HG03095 (cell line): ENCODE results near the gene MFAP5.
"Not testable (repeated sequence)": the region's sequence is repeated elsewhere in the genome, so short reads cannot be mapped to it uniquely, and the experiment has no call there.

Source experiments
- ATAC-seq: cut with Tn5 transposase; IDR thresholded peaks from one replicate; pipeline ENCODE4 v1.9.1; 2021; ENCODE audit warnings: moderate library complexity; ENCODE audit not compliant: unreplicated experiment

MFAP5 gene

DNA sequence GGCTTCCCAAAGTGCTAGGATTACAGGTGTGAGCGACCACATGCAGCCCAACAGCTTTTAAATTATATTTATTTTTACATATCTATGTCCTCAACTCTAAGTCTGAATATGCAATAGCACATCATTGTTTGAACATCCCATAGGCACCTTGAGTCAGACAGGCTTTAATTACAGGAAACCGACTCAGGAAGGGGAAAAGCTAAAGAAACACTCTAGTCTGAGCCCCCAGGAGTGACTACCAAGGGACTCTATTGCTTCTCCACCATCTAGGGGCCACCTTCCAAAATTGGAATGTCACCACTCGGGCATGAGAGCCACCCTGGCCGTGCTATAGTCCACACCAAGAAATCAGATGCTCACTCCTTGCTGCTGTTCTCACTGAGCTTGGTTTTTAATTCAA, 14.0 kb upstream of the MFAP5 start:
- ATAC-seq: no peak

DNA sequence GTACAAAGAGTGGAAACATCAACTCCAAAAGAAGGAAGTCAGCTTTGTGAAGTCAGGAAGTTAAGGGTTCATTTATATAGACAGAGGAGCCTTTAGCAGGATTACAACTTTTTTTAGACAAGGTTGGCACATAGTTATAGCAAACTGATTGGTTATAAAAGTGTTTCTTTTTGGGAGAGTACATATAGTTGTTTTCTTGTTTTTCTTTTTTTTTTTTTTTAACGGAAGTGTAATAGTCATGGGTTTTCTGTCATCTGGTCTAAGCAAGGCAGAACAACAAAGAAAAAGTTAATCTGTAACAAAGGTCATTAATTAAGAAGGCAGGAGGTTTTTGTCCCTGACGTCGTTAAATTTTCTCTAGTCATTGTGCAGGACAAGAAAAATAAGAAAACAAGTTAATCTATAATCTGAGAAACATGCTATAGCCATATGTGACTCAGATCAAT, 13.0 kb upstream of the MFAP5 start:
- no peak for ATAC-seq

DNA sequence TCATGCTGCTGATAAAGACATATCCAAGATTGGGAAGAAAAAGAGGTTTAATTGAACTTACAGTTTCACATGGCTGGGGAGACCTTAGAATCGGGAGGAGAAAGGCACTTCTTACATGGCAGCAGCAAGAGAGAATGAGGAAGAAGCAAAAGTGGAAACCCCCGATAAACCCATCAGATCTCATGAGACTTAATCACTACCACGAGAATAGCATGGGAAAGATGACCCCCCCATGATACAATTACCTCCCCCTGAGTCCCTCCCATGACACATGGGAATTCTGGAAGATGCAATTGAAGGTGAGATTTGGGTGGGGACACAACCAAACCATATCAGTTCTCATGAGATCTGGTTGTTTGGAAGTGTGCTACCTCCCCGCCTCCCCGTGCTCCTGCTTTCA, 9.8 kb upstream of the MFAP5 start:
- no peak for ATAC-seq

DNA sequence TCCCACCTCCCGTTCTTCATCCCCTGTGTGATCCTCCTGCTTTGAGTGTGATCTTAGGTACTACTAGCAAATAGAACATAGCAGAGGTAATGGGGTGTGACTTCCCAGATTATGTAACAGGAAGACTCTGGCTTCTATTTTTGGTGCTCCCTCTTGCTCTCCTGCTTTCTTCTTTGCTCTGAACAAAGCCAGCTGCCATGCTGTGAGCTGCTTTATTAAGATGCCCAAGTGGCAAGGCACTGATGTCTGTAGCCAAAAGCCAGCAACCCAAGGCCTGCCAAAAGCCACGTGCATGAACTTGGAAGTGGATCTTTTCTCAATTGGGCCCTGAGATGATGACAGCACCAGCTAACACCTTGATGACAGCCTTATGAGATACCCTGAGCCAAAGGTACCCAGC, 5.8 kb upstream of the MFAP5 start:
- ATAC-seq: no peak

DNA sequence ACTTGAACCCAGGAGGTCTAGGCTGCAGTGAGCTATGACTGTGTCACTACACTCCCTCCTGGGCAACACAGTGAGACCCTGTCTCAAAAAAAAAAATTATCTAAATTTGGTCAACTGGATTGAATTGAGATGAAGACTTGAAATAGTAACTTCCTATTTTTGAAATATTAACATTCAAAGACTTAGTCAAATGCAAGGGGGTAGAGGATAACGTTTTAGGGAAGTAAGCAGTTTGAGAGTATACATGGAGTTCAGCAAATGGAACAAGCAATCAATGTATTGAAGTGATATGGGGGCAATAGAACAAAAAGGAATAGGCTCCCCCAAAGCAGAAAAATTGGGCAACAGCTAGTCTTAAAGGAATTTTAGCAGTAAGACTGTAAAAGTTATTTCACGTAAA, 4.6 kb upstream of the MFAP5 start:
- no peak for ATAC-seq

DNA sequence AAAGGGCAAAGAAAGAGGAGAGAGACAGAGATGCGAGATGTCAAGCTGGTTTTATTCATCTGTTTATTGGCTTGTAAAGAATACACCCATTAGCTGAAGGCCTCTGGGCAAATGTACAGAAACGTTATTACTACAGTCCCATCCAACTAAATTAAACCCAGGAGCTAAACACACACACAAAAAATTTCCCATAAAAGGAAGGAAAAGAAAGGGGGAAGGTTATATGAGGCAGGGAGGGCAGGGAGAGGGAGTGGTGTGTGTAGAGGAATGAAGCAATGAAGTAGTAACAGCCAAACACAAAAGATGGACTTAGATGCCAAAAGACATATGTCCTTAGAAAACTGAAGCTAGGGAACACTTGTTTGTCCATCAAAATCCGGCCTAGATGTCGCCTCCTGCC, 3.1 kb upstream of the MFAP5 start:
- ATAC-seq: no peak

DNA sequence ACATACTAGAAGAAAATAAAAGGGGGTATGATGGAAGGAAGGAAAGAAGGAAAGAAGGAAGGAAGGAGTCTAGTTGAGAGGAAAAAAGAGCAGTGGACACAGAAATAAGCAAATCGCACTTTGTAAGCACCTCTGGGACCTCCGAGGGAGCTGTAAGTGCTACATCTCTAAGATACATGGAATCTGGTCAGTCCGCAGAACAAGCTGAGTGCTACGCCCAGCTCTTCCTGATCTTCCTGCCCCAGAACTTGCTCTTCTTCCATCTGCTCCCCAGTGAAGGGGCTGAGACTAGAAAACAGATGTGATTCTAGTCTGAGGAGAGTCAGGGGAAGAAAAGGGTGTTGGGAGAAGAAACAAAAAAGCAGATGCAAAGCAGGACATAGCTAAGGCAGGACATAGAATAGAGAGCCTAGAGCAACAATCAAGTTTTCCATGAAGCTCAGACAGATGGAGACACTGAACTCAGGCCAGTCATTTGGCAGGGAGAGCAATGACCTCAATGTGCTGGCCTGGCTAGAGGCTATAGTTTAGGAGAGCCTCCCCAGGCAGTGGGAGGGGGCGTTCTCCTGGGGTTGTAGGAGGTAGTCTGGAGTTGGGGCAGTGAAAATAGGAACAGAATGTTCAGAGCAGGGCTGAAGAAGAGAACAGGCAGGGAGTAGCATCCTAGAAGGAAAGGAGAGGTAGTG, 1.7 kb upstream of the MFAP5 start:
- ATAC-seq: no peak

DNA sequence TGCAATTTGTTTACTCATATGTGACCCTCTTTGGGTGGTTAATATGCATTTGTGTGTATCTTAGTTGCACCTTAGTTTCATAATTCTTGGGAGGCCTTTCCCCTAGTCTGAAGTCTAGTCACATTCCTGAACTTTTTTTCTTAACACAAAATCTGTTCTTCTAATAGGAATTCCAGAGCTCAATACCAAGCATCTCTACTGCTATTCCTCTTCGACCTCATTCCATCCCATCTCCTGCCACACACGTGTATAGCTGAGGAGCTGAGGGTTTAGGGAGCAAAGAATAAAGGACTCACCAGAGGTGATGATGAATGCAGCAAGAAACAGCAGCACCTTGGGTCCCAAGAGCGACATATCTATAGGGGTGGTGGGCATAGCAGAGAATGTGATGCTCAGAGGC, 875 bp downstream of the MFAP5 start:
- ATAC-seq: no peak

DNA sequence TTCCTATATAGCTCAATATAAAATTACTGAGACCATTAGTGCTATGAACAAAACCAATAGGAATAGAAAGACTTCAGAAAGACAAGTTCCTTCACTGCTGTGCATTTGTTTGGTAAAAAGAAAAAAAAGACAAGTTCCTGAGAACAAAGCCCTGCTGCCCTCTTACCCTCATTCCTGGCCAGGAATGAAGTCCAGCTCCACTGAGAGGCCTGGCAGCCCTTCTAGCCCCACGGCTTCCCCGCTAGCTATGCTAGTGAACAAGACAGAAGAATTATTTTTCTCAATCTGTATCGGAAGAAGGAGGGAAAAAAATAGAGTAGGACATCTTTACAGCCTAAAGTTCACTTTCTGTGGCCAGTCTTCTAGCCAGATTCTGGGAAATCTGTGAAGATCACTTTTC, 1.6 kb downstream of the MFAP5 start:
- no peak for ATAC-seq

DNA sequence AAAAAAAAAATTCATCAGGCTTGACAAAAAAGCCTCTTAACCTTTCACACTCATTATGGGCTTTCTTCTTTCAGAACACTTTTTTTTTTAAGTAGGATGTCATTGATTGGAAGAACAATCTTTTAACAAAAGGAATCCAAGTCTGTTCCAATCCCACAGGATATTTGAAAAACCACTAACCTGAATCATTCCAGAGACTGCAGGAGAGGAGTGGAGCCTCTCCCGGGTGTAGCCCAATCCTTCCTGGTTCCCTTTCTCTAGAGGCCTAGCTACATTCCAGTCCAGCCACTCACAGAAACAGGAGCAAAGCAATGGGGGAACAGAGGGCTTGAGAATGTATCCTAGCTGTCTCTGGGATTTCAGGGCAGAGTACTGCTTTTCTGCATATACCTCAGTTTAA, 4.3 kb downstream of the MFAP5 start:
- no peak for ATAC-seq

DNA sequence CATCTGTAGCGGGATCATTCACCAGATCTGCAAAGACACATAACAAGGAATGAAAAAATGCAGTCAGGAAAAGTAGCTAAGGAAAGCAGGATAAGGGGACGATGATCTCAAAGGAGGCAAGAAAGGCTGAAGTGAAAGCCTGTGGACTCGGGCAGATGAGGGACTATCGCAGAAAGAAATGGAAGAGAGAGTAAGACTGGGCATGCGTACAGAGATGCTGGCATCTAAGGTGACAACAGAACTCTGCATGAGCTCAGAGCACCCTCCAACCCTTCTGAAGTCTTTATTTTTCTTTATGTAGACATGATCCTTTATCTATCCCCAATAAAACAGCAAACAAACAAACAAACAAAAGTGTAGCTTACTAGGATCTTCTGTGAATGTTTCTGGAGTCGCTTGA, 7.2 kb downstream of the MFAP5 start:
- ATAC-seq: no peak

DNA sequence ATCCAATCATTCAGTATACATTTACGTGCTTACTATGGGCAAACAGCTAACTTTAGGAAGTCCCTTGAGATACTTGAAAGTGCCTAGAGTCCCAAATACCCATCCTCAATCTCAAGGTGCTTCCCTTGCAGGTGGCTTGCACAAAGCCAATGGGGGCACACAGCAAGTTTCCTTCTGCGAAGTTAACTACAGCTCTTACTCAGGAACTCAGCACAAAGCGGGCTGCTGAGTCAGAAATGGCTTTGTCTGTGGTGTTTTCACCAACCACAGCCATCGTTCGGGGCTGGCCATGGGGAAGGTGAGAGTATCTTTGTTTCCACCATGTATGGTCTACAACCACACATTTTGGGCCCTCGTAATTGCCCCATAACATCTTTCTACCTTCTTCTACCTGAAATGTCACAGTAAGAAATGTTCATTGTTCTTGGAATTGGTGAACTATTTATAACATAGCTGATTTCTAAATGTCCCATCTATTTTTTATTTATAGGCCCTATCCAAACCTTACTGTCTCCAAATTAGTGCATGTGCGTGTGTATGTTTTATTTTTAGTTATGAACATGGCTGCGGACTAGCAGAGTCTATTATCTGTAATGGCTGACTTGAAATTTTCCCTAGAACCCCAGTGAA, 13.9 kb downstream of the MFAP5 start:
- ATAC-seq: peak; percentile 76

DNA sequence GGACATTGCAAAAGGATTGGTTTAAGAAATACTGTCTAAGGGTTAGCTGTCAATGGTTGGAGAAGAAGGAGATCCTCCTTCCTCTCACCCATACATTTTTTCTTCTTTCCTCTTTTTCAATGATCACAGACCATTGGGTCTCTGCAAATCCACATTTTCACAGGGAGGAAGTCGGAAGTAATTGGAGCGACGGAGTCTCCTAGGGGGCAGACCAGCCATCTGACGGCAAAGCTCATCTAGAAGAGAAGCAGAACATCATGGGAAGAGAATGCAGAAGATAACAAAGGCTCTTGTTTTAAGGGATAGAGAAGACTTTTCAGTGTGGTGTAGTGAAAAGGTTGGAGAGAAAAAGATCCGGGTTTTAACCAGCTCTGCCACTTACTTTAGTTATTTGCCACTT, 14.7 kb downstream of the MFAP5 start:
- ATAC-seq: no peak

DNA sequence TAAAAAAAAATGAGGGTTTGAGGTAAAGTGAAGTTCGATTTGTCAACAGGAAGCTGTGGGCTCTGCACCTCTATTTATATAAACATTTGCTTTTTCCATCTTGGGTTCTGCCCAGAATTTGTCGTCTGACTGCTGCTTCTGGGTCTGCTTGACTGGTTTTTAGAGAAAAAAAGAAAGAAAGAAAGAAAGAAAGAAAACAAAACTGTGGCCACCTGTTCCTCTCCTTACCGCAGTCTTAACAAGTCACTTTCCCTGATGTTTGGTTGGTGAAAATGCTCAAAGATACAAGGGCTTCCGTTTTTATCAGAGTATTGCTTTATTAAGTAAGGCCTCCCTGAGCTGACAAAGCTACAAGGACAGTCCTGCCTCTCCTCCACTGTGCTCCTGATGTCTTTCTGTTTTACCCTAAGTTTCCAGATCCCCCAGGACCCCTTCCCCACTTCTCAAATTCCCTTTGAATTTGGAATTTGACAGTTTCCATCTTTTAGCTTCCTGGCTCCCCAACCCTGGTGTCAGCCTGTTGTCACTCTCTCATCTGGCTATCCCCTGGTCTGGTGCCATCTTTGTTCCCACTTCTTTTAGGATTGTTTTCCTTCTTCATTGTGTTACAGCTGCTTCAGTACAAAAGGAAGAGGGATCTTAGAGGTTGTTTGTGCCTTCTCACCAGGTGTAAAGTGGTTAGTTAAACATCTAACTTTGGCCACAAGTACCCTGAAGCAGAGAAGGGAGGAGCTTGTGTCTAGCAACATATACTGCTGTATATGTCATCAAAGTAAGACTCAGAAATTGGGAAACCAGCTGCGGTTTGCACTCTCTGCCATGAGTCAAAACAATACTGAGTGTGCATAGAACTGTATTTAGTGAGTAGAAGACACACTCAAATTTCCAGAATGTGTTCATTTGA, 18.0 kb downstream of the MFAP5 start:
- peak; percentile 56 for ATAC-seq

DNA sequence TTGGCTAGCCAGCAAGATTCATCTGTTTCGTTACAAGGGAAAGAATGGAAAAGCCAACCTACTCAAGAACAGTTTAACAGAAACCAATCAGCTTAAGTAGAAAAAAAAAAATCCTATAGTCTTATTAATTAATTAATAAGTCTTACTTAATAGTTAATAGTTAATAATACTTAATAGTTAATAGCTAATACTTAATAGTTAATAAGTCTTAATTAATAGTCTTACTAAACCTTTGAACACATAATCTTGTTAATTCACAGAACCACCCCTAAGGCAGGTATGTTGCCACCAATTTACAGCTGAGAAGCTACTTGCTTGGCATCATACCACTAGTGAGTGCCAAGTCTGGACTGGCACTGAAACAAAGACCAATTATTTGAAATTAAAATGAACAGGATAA, 19.9 kb downstream of the MFAP5 start:
- ATAC-seq: no peak

DNA sequence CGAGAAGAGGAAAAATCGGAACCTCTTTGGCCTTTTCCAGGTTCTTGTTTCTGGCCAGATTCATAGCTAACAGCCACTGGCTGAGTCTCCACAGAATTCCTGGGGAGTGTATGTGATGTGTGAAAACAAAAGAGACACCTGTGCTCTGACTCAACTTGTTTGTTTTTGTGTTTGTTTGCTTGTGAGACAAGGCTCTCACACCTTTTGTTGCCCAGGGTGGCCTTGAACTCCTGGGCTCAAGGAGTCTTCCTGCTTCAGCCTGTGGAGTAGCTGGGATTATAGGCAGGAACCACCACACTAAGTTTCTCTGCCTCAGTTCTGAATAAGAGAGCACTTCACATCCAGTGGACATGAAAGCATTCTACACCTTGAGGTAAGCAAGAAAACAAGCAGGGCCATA, 22.7 kb downstream of the MFAP5 start:
- ATAC-seq: no peak

DNA sequence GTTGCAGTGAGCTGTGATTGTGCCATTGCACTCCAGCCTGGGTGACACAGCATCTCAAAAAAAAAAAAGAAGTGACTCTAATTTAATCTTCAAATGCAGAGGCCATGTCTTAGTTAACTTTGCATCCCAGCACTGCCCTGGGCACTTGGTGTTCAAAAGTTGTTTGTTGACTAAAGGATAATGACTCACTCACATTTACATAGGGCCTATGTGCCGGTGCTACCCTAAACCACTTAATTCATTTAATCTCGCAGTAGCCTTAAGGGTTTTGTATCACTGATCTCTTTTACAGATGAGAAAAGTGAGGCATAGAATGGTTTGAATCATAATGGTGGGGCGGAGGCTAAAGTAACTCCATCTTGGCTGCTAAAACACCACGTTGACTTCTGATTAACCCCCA, 23.7 kb downstream of the MFAP5 start:
- ATAC-seq: no peak

DNA sequence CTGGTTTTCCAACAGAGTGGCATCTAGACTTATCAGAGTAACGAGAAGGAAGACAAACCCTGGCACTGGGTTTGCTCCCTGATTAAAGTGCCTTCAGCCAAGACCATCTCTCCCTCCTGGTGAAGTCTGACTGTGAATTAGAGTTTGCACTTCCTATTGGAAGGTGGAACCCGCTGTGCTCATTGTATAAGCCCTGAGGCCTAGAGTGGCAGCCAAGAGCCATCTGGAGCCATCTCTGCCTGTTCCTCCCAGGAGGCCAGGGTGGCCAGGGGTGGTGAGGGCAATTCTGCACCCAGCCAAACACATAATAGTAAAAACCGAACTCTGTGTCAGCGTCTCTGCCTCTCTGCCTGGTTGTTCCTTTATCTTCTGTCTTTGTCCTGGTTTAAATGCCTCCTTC, 25.0 kb downstream of the MFAP5 start:
- no peak for ATAC-seq

DNA sequence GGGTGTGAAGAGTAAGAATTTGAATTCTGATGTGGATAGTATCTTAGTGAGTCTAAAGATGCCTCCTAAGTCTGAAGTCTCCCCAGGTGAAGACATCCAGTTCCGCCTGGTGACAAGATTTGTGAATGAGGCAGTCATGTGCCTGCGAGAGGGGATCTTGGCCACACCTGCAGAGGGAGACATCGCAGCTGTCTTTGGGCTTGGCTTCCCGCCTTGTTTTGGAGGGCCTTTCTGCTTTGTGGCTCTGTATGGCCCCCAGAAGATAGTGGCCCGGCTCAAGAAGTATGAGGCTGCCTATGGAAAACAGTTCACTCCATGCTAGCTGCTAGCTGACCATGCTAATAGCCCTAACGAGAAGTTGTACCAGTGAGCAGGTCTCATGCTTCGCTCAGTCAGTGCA, 25.4 kb downstream of the MFAP5 start:
- no peak for ATAC-seq

DNA sequence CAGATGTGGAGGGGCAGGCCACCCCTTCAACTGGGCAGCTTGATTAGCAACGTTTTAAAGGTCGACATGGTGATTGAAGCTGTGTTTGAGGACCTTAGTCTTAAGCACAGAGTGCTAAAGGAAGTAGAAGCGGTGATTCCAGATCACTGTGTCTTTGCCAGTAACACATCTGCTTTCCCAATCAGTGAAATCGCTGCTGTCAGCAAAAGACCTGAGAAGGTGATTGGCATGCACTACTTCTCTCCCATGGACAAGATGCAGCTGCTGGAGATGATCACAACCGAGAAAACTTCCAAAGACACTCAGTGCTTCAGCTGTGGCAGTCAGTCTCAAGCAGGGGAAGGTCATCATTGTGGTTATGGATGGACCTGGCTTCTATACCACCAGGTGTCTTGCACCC, 26.0 kb downstream of the MFAP5 start:
- no peak for ATAC-seq

DNA sequence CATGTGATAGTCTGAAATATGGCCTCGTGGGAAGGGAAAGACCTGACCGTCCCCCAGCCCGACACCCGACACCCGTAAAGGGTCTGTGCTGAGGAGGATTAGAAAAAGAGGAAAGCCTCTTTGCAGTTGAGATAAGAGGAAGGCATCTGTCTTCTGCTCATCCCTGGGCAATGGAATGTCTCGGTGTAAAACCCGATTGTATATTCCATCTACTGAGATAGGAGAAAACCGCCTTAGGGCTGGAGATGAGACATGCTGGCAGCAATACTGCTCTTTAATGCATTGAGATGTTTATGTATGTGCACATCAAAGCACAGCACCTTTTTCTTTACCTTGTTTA, 26.6 kb downstream of the MFAP5 start:
- not testable (repeated sequence) for ATAC-seq

DNA sequence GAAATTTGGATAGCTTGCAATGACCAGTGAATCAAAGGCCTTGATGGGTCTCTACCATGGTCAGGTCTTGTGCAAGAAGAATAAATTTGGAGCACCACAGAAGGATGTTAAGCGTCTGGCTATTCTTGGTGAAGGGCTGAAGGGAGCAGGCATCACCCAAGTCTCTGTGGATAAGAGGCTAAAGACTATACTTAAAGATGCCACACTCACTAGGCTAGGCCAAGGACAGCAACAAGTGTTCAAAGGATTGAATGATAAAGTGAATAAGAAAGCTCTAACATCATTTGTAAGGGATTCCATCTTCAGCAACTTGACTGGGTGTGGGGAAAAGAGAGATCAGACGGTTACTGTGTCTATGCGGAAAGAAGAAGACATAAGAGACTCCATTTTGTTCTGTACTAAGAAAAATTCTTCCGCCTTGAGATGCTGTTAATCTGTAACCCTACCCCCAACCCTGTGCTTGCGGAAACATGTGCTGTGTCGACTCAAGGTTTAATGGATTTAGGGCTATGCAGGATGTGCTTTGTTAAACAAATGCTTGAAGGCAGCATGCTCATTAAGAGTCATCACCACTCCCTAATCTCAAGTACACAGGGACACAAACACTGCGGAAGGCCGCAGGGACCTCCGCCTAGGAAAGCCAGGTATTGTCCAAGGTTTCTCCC, 27.2 kb downstream of the MFAP5 start:
- not testable (repeated sequence) for ATAC-seq
